GM18519 (cell line): ENCODE measurements around the gene TEX19.
"Not testable (repeated sequence)": the region's sequence is repeated elsewhere in the genome, so short reads cannot be mapped to it uniquely, and the experiment has no call there.

Experiments used
- ATAC-seq: cut with Tn5 transposase; IDR thresholded peaks from one replicate; pipeline ENCODE4 v1.9.1; 2021; ENCODE audit warnings: mild to moderate bottlenecking, moderate library complexity; ENCODE audit not compliant: unreplicated experiment, low FRiP score

TEX19 gene

GRCh38 chr17:82403662-82404660 lies 44.9 kb downstream of the TEX19 start:
- ATAC-seq = no peak

- no peak for ATAC-seq
These were observed 46.0 kb downstream of the TEX19 start for GRCh38 chr17:82405051-82405450.

- no peak for ATAC-seq
These were observed 47.2 kb downstream of the TEX19 start for GRCh38 chr17:82406131-82406671.

- ATAC-seq = no peak
These were observed 48.2 kb downstream of the TEX19 start for GRCh38 chr17:82407255-82407654.

- no peak for ATAC-seq
These were observed 49.4 kb downstream of the TEX19 start for GRCh38 chr17:82408288-82408937.

- ATAC-seq = no peak
These were observed 49.9 kb downstream of the TEX19 start for GRCh38 chr17:82408938-82409318.

- no peak for ATAC-seq
These were observed 51.1 kb downstream of the TEX19 start for GRCh38 chr17:82410014-82410716.

- ATAC-seq = no peak
These were observed 52.5 kb downstream of the TEX19 start for GRCh38 chr17:82411396-82412053.

GRCh38 chr17:82412081-82412480 lies 53.0 kb downstream of the TEX19 start:
- not testable (repeated sequence) for ATAC-seq

- ATAC-seq = no peak
These were observed 53.8 kb downstream of the TEX19 start for GRCh38 chr17:82412535-82413520.
